ENCODE data around the gene TAF8. TPM values are rescaled to one million over a fixed set of nuclear protein-coding genes. Genes with fewer than 3 reads are reported as not detected.

The TAF8 gene
- total and polyA plus RNA-seq, 10 of the 15 experiments (the other 5 are each of a cell fraction or from before 2014, with no cell fraction given): 11.7 to 30.9 (median 19.9) TPM

- no peaks in the 10 kb centered on the region for H3K9me3 ChIP-seq (replicated peaks; ENCODE audit: control insufficient read depth, insufficient read depth, low read length)
- ChIA-PET CTCF (interaction anchor here (2.1 kb wide), 1 partner anchor 17 kb away, joined by 7 read pairs; no protein-coding TSS in a partner anchor), POLR2A (no interaction called here), RAD21 (ENCODE audit: unreplicated experiment) (no interaction called here), SMC1A (ENCODE audit: uncharacterized antibody, unreplicated experiment) (no interaction called here)
- no peak overlapping the region for H3K9ac ChIP-seq (ENCODE audit: control insufficient read depth, insufficient read depth, low read length)
- no peak overlapping the region for H3K4me2 ChIP-seq (ENCODE audit: control insufficient read depth, insufficient read depth)
- H2AFZ ChIP-seq (ENCODE audit: control insufficient read depth, low read depth, low read length): no peak overlapping the region
- intact Hi-C loops (cut with micrococcal nuclease; ENCODE audit: unreplicated experiment): no loop called here
- H3K27me3 ChIP-seq (replicated peaks in 1 of 2; ENCODE audit: control insufficient read depth in 2 of 2, insufficient read depth in 2 of 2, low read length in 1 of 2): no peaks in the 10 kb centered on the region; a peak in 1 of 4 replicates
- H3K36me3 ChIP-seq (ENCODE audit: control insufficient read depth in 2 of 2, insufficient read depth in 2 of 2, low read length in 1 of 2): no peaks in the 10 kb centered on the region
- DNase-seq (ENCODE audit: low read depth, low spot score) (no peak), FAIRE-seq (no peak), ATAC-seq (no peak; the same call in 2 of the 3 replicates)
- no peaks in the 10 kb centered on the region for H3K4me1 ChIP-seq (ENCODE audit: control insufficient read depth, insufficient read depth, low read length)
- no peak overlapping the region for H3K27ac ChIP-seq (ENCODE audit: control insufficient read depth, insufficient read depth)
- no peaks in the 10 kb centered on the region for H4K20me1 ChIP-seq (ENCODE audit: control insufficient read depth, insufficient read depth)
- no peaks in the 10 kb centered on the region for H3K79me2 ChIP-seq (ENCODE audit: control insufficient read depth, insufficient read depth, low read length)
- no peak overlapping the region for H3K4me3 ChIP-seq
- BruUV-seq (replicated peaks): no TSS peak
- WGBS (ENCODE audit: insufficient coverage, insufficient replicate concordance, low lambda C conversion rate, missing lambda C conversion rate): 46% methylated on average over 7 of the region's 8 CpGs
- TF ChIP-seq TCF7 (IDR thresholded peaks at IDR 0.05; ENCODE audit: borderline replicate concordance) (no peak), BMI1 (IDR thresholded peaks at IDR 0.05; ENCODE audit: borderline replicate concordance) (no peak), ZNF207 (IDR thresholded peaks at IDR 0.05; ENCODE audit: borderline replicate concordance) (no peak), PAX5 (IDR thresholded peaks at IDR 0.05; ENCODE audit: borderline replicate concordance, low read depth, low read length) (no peak), NR2F1 (conservative IDR thresholded peaks at IDR 0.05) (no peak)
- in situ Hi-C loops (cut with MboI): no loop called here
These were observed 70.9 kb downstream of the TAF8 start for GRCh38 chr6:42120895-42121865.

- Histone ChIP-seq H4K20me1 (ENCODE audit: control insufficient read depth, insufficient read depth) (no peaks in the 10 kb centered on the region), H3K27me3 (replicated peaks in 1 of 2; ENCODE audit: control insufficient read depth in 2 of 2, insufficient read depth in 2 of 2, low read length in 1 of 2) (no peaks in the 10 kb centered on the region), H3K36me3 (ENCODE audit: control insufficient read depth in 2 of 2, insufficient read depth in 2 of 2, low read length in 1 of 2) (no peaks in the 10 kb centered on the region), H3K4me1 (ENCODE audit: control insufficient read depth, insufficient read depth, low read length) (no peaks in the 10 kb centered on the region), H3K27ac (ENCODE audit: control insufficient read depth, insufficient read depth) (no peak overlapping the region), H3K4me3 (no peak overlapping the region), H3K79me2 (ENCODE audit: control insufficient read depth, insufficient read depth, low read length) (no peaks in the 10 kb centered on the region), H3K4me2 (ENCODE audit: control insufficient read depth, insufficient read depth) (no peak overlapping the region), H3K9ac (ENCODE audit: control insufficient read depth, insufficient read depth, low read length) (no peak overlapping the region), H2AFZ (ENCODE audit: control insufficient read depth, low read depth, low read length) (no peak overlapping the region), H3K9me3 (replicated peaks; ENCODE audit: control insufficient read depth, insufficient read depth, low read length) (no peaks in the 10 kb centered on the region)
- no TSS peak for BruUV-seq (replicated peaks)
- POLR2A ChIA-PET: no interaction called here
- FAIRE-seq (no peak), ATAC-seq (no peak), DNase-seq (ENCODE audit: low read depth, low spot score) (no peak)
- RAD21 ChIA-PET (ENCODE audit: unreplicated experiment): no interaction called here
- CTCF ChIA-PET: no interaction called here
- in situ Hi-C loops (cut with MboI) (no loop called here), intact Hi-C loops (cut with micrococcal nuclease; ENCODE audit: unreplicated experiment) (no loop called here)
- SMC1A ChIA-PET (ENCODE audit: uncharacterized antibody, unreplicated experiment): no interaction called here
- WGBS (ENCODE audit: insufficient coverage, insufficient replicate concordance, low lambda C conversion rate, missing lambda C conversion rate): 33% methylated on average over 11 of the region's 11 CpGs
- TF ChIP-seq RBBP5 (conservative IDR thresholded peaks at IDR 0.05): no peak
- no peak for TF ChIP-seq RUNX3 (IDR thresholded peaks at IDR 0.05; ENCODE audit: low read length)
- no peak for TF ChIP-seq TBL1XR1 (IDR thresholded peaks at IDR 0.05; ENCODE audit: low read depth, low read length)
- TF ChIP-seq SRF (IDR thresholded peaks at IDR 0.05; ENCODE audit: low read depth in 2 of 2, low read length in 2 of 2): no peak
- TF ChIP-seq MTA2 (IDR thresholded peaks at IDR 0.05; ENCODE audit: low read depth): no peak
- TF ChIP-seq MTA3 (IDR thresholded peaks at IDR 0.05; ENCODE audit: borderline replicate concordance, low read length): no peak
- no peak for TF ChIP-seq NBN (IDR thresholded peaks at IDR 0.05)
- no peak for TF ChIP-seq GATAD2B (conservative IDR thresholded peaks at IDR 0.05; ENCODE audit: low read depth)
- no peak for TF ChIP-seq PRDM15 (CRISPR knock-in tag; IDR thresholded peaks at IDR 0.05)
These were observed 73.2 kb downstream of the TAF8 start for GRCh38 chr6:42123379-42124103.

Measured in GM12878 (cell line).